ENCODE results near the gene VENTX.

GRCh38 chr10:133207627-133208026, 30.0 kb upstream of the VENTX start:
- no peak for TF ChIP-seq CTCF (conservative IDR thresholded peaks at IDR 0.05; ENCODE audit: low read depth, low read length)
- no peak for TF ChIP-seq EZH2phosphoT487 (IDR thresholded peaks at IDR 0.05; ENCODE audit: borderline replicate concordance, low read length)

All from PC-3 (cell line).